Keratinocyte (primary cell): Measurements from ENCODE around the gene KLF6. TPM values are rescaled to one million over a fixed set of nuclear protein-coding genes. Genes with fewer than 3 reads are reported as not detected.

Experiments
- DNase-seq: peaks from one replicate; pipeline ENCODE4 v3.0.0-alpha.2; 2011; ENCODE audit warnings: low read depth, missing footprints, low spot score
- FAIRE-seq: peaks from 2 replicates; lab custom pipeline; 2011; peaks lifted over from hg19 to GRCh38; lab: Jason Lieb, UNC
- H2AFZ ChIP-seq: 2 replicates; pipeline ENCODE4 v1.6.0; 2012; ENCODE audit warnings: low read length, control low read depth, inconsistent platforms; ENCODE audit not compliant: control insufficient read depth
- H3K27ac ChIP-seq: 2 replicates; pipeline ENCODE4 v1.5.1; 2011; ENCODE audit warnings: low read length; ENCODE audit not compliant: control insufficient read depth, insufficient read depth
- H3K27me3 ChIP-seq: 3 replicates; pipeline ENCODE4 v1.6.0; 2011; ENCODE audit warnings: low read length; ENCODE audit not compliant: control insufficient read depth, insufficient read depth; ENCODE audit errors: extremely low read depth
- H3K36me3 ChIP-seq, 2 experiments: 2 replicates in 1 of 2; 3 replicates in 1 of 2; pipeline ENCODE4 v1.5.1; 2011; ENCODE audit warnings: low read length in 2 of 2, mild to moderate bottlenecking in 1 of 2; ENCODE audit not compliant: control insufficient read depth in 2 of 2, insufficient read depth in 2 of 2; ENCODE audit errors: extremely low read depth in 1 of 2
- H3K4me1 ChIP-seq: 3 replicates; pipeline ENCODE4 v1.5.1; 2011; ENCODE audit warnings: low read length; ENCODE audit not compliant: control insufficient read depth, insufficient read depth; ENCODE audit errors: extremely low read depth
- H3K4me2 ChIP-seq: 3 replicates; pipeline ENCODE4 v1.6.0; 2011; ENCODE audit warnings: low read depth, low read length; ENCODE audit not compliant: control insufficient read depth, insufficient read depth; ENCODE audit errors: extremely low read depth
- H3K4me3 ChIP-seq, 3 experiments: fragments of 200-600 bp in 1 of 3; sonication (generic) in 1 of 3; 2 replicates in 2 of 3; 3 replicates in 1 of 3; pipeline ENCODE4 v1.5.1; 2011 to 2016; ENCODE audit warnings: low read length in 3 of 3, mild to moderate bottlenecking in 3 of 3, control low read depth in 2 of 3, inconsistent platforms in 1 of 3, low read depth in 1 of 3, mixed read lengths in 1 of 3, mixed run types in 1 of 3, moderate library complexity in 1 of 3; ENCODE audit not compliant: control insufficient read depth in 2 of 3, insufficient read depth in 2 of 3; ENCODE audit errors: extremely low read depth in 1 of 3
- H3K79me2 ChIP-seq: 2 replicates; pipeline ENCODE4 v1.6.0; 2012; ENCODE audit warnings: low read length; ENCODE audit not compliant: control insufficient read depth, insufficient read depth
- H3K9ac ChIP-seq: 3 replicates; pipeline ENCODE4 v1.6.0; 2011; ENCODE audit warnings: low read length; ENCODE audit not compliant: control insufficient read depth, insufficient read depth; ENCODE audit errors: extremely low read depth
- H3K9me1 ChIP-seq: 3 replicates; pipeline ENCODE4 v1.6.0; 2011; ENCODE audit warnings: low read length; ENCODE audit not compliant: control insufficient read depth, insufficient read depth; ENCODE audit errors: extremely low read depth
- H3K9me3 ChIP-seq: 2 replicates; pipeline ENCODE4 v1.5.1; 2012; ENCODE audit warnings: low read depth, low read length; ENCODE audit not compliant: control insufficient read depth
- H4K20me1 ChIP-seq: 3 replicates; pipeline ENCODE4 v1.6.0; 2011; ENCODE audit warnings: low read length; ENCODE audit not compliant: control insufficient read depth, insufficient read depth; ENCODE audit errors: extremely low read depth
- EZH2 ChIP-seq: IDR thresholded peaks from one replicate; pipeline ENCODE4 v1.6.1; 2012; ENCODE audit warnings: inconsistent platforms, mild to moderate bottlenecking, low read length, moderate library complexity
- dilution Hi-C: fragments of 300-500 bp; cut with MboI; formaldehyde crosslinking; loops from one replicate; pipeline ENCODE4 v1.7.0; 2020; ENCODE audit warnings: low sequenced_read_pairs; ENCODE audit not compliant: extremely low pct_ligation_motif_present
- polyA plus RNA-seq, 5 experiments: library from polyadenylated mRNA; depleted of rRNA in 3 of 5; stranded (reverse) in 3 of 5; stranded (forward) in 1 of 5; unstranded in 1 of 5; fragments of >200 nt; gene quantifications; 1 replicate in 1 of 5; 2 replicates in 3 of 5; 3 replicates in 1 of 5; pipeline versions ENCODE4 v1.2.1 to v1.2.3, GENCODE V29; 2011 to 2012; ENCODE audit warnings: missing spikeins in 2 of 5, low read depth in 1 of 5, low replicate concordance in 1 of 5
- TF ChIP-seq, protein P1 (sequence below), 3 experiments: IDR thresholded peaks in 1 of 3; conservative IDR thresholded peaks in 1 of 3; optimal IDR thresholded peaks in 1 of 3; 2 replicates in 2 of 3; 3 replicates in 1 of 3; pipeline versions ENCODE3 to v1.5.1; 2011; ENCODE audit warnings: low read length in 3 of 3, mild to moderate bottlenecking in 3 of 3, moderate library complexity in 2 of 3, control low read depth in 1 of 3, inconsistent platforms in 1 of 3; ENCODE audit not compliant: insufficient read depth in 2 of 3; ENCODE audit errors: extremely low read depth in 1 of 3

The KLF6 gene
- polyA plus RNA-seq, 1 donor (not counting 4 experiments of a cell fraction or from before 2014, with no cell fraction given) = 250 TPM

DNA sequence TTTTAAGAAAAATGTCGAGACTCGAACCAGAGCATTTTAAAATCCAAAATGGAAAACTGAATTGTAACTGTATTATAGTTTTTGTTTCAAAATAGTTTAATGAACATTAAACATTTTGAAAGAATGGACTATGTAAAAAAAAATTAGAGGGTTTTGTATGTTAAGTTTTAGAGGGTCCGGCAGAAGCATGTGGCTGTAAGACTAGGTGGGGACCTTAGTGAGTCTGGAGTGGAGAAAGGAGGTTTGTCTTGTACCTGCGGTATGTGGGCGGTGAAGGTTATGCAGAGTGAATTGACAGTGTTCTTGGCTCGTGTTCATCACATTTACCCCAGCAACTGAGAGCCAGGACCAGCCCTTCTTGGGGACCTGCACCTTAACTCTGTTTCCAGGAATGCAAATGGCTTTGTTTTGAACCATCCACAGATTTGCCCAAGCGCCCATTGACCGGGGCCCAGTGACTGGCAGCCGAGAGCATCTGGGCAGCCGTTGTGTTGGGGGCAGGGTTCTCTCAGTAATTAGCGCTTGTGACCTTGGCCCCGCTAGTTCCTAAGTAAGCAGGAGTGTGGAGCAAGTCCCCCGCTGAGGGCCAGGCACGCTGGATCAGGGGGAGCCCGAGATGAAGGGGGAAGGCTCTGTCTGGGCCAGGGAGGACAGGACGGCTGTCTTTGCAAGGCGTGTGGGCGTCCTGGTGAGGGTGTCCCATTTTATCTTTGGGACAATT, 1.4 kb upstream of the KLF6 start:
- dilution Hi-C loops = no loop called here
- Histone ChIP-seq H3K4me3 (peak overlapping the region; percentile 41 to 64 (median 63)), H2AFZ (no peak overlapping the region), H3K36me3 (peaks cover 16 to 27% of the 10 kb centered on the region in 2 experiments), H3K4me1 (peaks cover 20% of the 10 kb centered on the region), H3K9ac (peak overlapping the region; percentile 93), H3K27ac (peak overlapping the region; percentile 94), H3K79me2 (peaks cover 38% of the 10 kb centered on the region), H3K27me3 (no peaks in the 10 kb centered on the region), H3K4me2 (peak overlapping the region; percentile 93), H3K9me3 (no peaks in the 10 kb centered on the region), H3K9me1 (no peaks in the 10 kb centered on the region), H4K20me1 (peaks cover 18% of the 10 kb centered on the region)
- DNase-seq = no peak
- TF ChIP-seq, protein P1, sequence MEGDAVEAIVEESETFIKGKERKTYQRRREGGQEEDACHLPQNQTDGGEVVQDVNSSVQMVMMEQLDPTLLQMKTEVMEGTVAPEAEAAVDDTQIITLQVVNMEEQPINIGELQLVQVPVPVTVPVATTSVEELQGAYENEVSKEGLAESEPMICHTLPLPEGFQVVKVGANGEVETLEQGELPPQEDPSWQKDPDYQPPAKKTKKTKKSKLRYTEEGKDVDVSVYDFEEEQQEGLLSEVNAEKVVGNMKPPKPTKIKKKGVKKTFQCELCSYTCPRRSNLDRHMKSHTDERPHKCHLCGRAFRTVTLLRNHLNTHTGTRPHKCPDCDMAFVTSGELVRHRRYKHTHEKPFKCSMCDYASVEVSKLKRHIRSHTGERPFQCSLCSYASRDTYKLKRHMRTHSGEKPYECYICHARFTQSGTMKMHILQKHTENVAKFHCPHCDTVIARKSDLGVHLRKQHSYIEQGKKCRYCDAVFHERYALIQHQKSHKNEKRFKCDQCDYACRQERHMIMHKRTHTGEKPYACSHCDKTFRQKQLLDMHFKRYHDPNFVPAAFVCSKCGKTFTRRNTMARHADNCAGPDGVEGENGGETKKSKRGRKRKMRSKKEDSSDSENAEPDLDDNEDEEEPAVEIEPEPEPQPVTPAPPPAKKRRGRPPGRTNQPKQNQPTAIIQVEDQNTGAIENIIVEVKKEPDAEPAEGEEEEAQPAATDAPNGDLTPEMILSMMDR (optimal IDR thresholded peaks at IDR 0.05 in 1 of 3, IDR thresholded peaks at IDR 0.05 in 1 of 3, conservative IDR thresholded peaks at IDR 0.05 in 1 of 3; ENCODE audit: extremely low read depth in 1 of 3, insufficient read depth in 2 of 3, low read length in 3 of 3) = no peak
- no peak for TF ChIP-seq EZH2
- peak; percentile 64 for FAIRE-seq

DNA sequence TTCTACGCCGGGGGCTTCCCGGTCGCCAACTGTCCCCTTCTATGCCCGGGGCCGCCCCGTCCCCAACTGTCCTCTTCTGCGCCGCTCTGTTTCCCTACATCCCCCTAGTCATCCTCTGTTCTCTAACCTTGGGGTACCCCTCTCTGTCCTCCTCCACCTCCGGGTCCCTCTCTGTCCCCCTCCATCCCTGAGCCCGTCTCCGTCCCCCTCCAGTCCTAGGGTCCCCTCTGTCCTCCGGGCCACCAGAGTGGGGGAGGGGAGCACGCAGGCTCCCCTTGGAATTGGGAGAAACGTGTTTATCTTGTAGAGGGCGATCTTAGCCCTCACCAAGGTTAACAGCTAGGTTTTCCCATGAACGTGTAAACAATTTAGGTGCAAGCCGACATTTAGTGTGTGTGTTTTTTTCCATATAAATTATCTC, 852 bp upstream of the KLF6 start:
- no peaks in the 10 kb centered on the region for H3K9me1 ChIP-seq
- H3K4me3 ChIP-seq = peak overlapping the region; percentile 41 to 64 (median 63)
- peak overlapping the region; percentile 93 for H3K4me2 ChIP-seq
- no peaks in the 10 kb centered on the region for H3K9me3 ChIP-seq
- dilution Hi-C loops = no loop called here
- no peak overlapping the region for H2AFZ ChIP-seq
- H3K79me2 ChIP-seq = peaks cover 44% of the 10 kb centered on the region
- H3K27ac ChIP-seq = peak overlapping the region; percentile 94
- H3K27me3 ChIP-seq = no peaks in the 10 kb centered on the region
- H3K9ac ChIP-seq = peak overlapping the region; percentile 93
- H3K36me3 ChIP-seq = peaks cover 22 to 33% of the 10 kb centered on the region in 2 experiments
- no peak for FAIRE-seq
- peaks cover 24% of the 10 kb centered on the region for H3K4me1 ChIP-seq
- DNase-seq = no peak
- peaks cover 23% of the 10 kb centered on the region for H4K20me1 ChIP-seq
- TF ChIP-seq EZH2 = no peak
- TF ChIP-seq, protein P1 (optimal IDR thresholded peaks at IDR 0.05 in 1 of 3, IDR thresholded peaks at IDR 0.05 in 1 of 3, conservative IDR thresholded peaks at IDR 0.05 in 1 of 3; ENCODE audit: extremely low read depth in 1 of 3, insufficient read depth in 2 of 3, low read length in 3 of 3) = peak in 1 of 3 experiments; percentile 27
